Measurements from ENCODE around the gene LMO3. TPM values are rescaled to one million over a fixed set of nuclear protein-coding genes. Genes with fewer than 3 reads are reported as not detected.

Gene LMO3
- total RNA-seq, result 0.07 and 0.34 TPM in 2 replicates

GRCh38 chr12:16606117-16606200, at the start of gene LMO3:
Gene LMO3, minus strand, starts transcription at chr12:16606162. Its CDS starts 5,302 bp downstream, at chr12:16600860.

All from nasal cavity respiratory epithelium epithelial cell of viscerocranial mucosa (primary cell).